ENCODE measurements around the gene RBL2.

The RBL2 gene

GRCh38 chr16:53480394-53480793 lies 46.1 kb downstream of the RBL2 start:
- H3K9me3 Mint-ChIP-seq: peaks cover 5% of the 10 kb centered on the region
- peaks cover 56% of the 10 kb centered on the region for H3K36me3 Mint-ChIP-seq
- H3K27ac Mint-ChIP-seq: no peak overlapping the region
- ATAC-seq (ENCODE audit: low read depth): no peak
- no peaks in the 10 kb centered on the region for H3K27me3 Mint-ChIP-seq
- peaks cover 2% of the 10 kb centered on the region for H3K4me1 Mint-ChIP-seq
- no peak overlapping the region for H3K4me3 Mint-ChIP-seq
- DNase-seq (ENCODE audit: low spot score in 2 of 2): no peak

GRCh38 chr16:53482123-53482522 lies 47.9 kb downstream of the RBL2 start:
- H3K27me3 Mint-ChIP-seq: no peaks in the 10 kb centered on the region
- H3K4me3 Mint-ChIP-seq: no peak overlapping the region
- peaks cover 2% of the 10 kb centered on the region for H3K4me1 Mint-ChIP-seq
- H3K27ac Mint-ChIP-seq: peak overlapping the region; percentile 55
- ATAC-seq (ENCODE audit: low read depth): no peak
- no peak for DNase-seq (ENCODE audit: low spot score in 2 of 2)
- peaks cover 60% of the 10 kb centered on the region for H3K36me3 Mint-ChIP-seq
- H3K9me3 Mint-ChIP-seq: peaks cover 5% of the 10 kb centered on the region

- Mint-ChIP-seq H3K4me3 (no peak overlapping the region), H3K9me3 (peaks cover 3% of the 10 kb centered on the region), H3K27me3 (no peaks in the 10 kb centered on the region), H3K36me3 (peaks cover 60% of the 10 kb centered on the region), H3K4me1 (peaks cover 2% of the 10 kb centered on the region), H3K27ac (no peak overlapping the region)
- no peak for DNase-seq (ENCODE audit: low spot score in 2 of 2)
- no peak for ATAC-seq (ENCODE audit: low read depth)
Observed at GRCh38 chr16:53484542-53484941, 50.3 kb downstream of the RBL2 start.

- no peak overlapping the region for H3K4me3 Mint-ChIP-seq
- H3K9me3 Mint-ChIP-seq: peaks cover 3% of the 10 kb centered on the region
- DNase-seq (ENCODE audit: low spot score in 2 of 2): no peak
- no peak overlapping the region for H3K27ac Mint-ChIP-seq
- peaks cover 2% of the 10 kb centered on the region for H3K4me1 Mint-ChIP-seq
- H3K36me3 Mint-ChIP-seq: peaks cover 57% of the 10 kb centered on the region
- no peaks in the 10 kb centered on the region for H3K27me3 Mint-ChIP-seq
- no peak for ATAC-seq (ENCODE audit: low read depth)
Observed at GRCh38 chr16:53486230-53486629, 52.0 kb downstream of the RBL2 start.

GRCh38 chr16:53489755-53490154 lies 55.5 kb downstream of the RBL2 start:
- Mint-ChIP-seq H3K36me3 (peaks cover 42% of the 10 kb centered on the region), H3K9me3 (no peaks in the 10 kb centered on the region), H3K27me3 (no peaks in the 10 kb centered on the region), H3K4me1 (no peaks in the 10 kb centered on the region), H3K4me3 (no peak overlapping the region), H3K27ac (peak overlapping the region; percentile 14)
- ATAC-seq (ENCODE audit: low read depth): no peak
- no peak for DNase-seq (ENCODE audit: low spot score in 2 of 2)

GRCh38 chr16:53492503-53492902 lies 58.2 kb downstream of the RBL2 start:
- peaks cover 39% of the 10 kb centered on the region for H3K36me3 Mint-ChIP-seq
- no peaks in the 10 kb centered on the region for H3K4me1 Mint-ChIP-seq
- DNase-seq (ENCODE audit: low spot score in 2 of 2): no peak
- no peaks in the 10 kb centered on the region for H3K9me3 Mint-ChIP-seq
- H3K27ac Mint-ChIP-seq: no peak overlapping the region
- H3K27me3 Mint-ChIP-seq: no peaks in the 10 kb centered on the region
- H3K4me3 Mint-ChIP-seq: no peak overlapping the region
- ATAC-seq (ENCODE audit: low read depth): no peak

GRCh38 chr16:53494636-53495035 lies 60.4 kb downstream of the RBL2 start:
- ATAC-seq (ENCODE audit: low read depth): no peak

GRCh38 chr16:53495325-53495724 lies 61.1 kb downstream of the RBL2 start:
- H3K4me3 Mint-ChIP-seq: no peak overlapping the region

More at GRCh38 chr16:53494636-53495035, 60.4 kb downstream of the RBL2 start:
- DNase-seq (ENCODE audit: low spot score in 2 of 2): no peak
- Mint-ChIP-seq H3K4me1 (no peaks in the 10 kb centered on the region), H3K9me3 (no peaks in the 10 kb centered on the region), H3K36me3 (peaks cover 33% of the 10 kb centered on the region), H3K27me3 (no peaks in the 10 kb centered on the region), H3K27ac (no peak overlapping the region), H3K4me3 (no peak overlapping the region)

GRCh38 chr16:53498984-53499383 lies 64.7 kb downstream of the RBL2 start:
- no peak overlapping the region for H3K4me3 Mint-ChIP-seq
- ATAC-seq (ENCODE audit: low read depth) (no peak), DNase-seq (ENCODE audit: low spot score in 2 of 2) (no peak)
- peaks cover 21% of the 10 kb centered on the region for H3K36me3 Mint-ChIP-seq
- H3K27me3 Mint-ChIP-seq: no peaks in the 10 kb centered on the region
- H3K4me1 Mint-ChIP-seq: peaks cover 15% of the 10 kb centered on the region
- no peak overlapping the region for H3K27ac Mint-ChIP-seq
- H3K9me3 Mint-ChIP-seq: no peaks in the 10 kb centered on the region

More at GRCh38 chr16:53495325-53495724, 61.1 kb downstream of the RBL2 start:
- DNase-seq (ENCODE audit: low spot score in 2 of 2): no peak
- H3K27me3 Mint-ChIP-seq: no peaks in the 10 kb centered on the region
- ATAC-seq (ENCODE audit: low read depth): no peak
- H3K27ac Mint-ChIP-seq: peak overlapping the region; percentile 7
- no peaks in the 10 kb centered on the region for H3K9me3 Mint-ChIP-seq
- H3K4me1 Mint-ChIP-seq: no peaks in the 10 kb centered on the region
- peaks cover 30% of the 10 kb centered on the region for H3K36me3 Mint-ChIP-seq

GRCh38 chr16:53501216-53501859 lies 67.1 kb downstream of the RBL2 start:
- H3K4me1 Mint-ChIP-seq: peaks cover 22% of the 10 kb centered on the region
- H3K9me3 Mint-ChIP-seq: no peaks in the 10 kb centered on the region
- peaks cover 10% of the 10 kb centered on the region for H3K36me3 Mint-ChIP-seq
- no peaks in the 10 kb centered on the region for H3K27me3 Mint-ChIP-seq
- DNase-seq (ENCODE audit: low spot score in 2 of 2): no peak
- H3K4me3 Mint-ChIP-seq: peak overlapping the region; percentile 55
- no peak for ATAC-seq (ENCODE audit: low read depth)
- H3K27ac Mint-ChIP-seq: no peak overlapping the region

GRCh38 chr16:53502331-53503269 lies 68.3 kb downstream of the RBL2 start, which contains the start of gene AKTIP:
Gene AKTIP, minus strand, starts transcription at chr16:53503209. Its CDS starts 2,950 bp downstream, at chr16:53500259.
- H3K27me3 Mint-ChIP-seq: no peaks in the 10 kb centered on the region

GRCh38 chr16:53503270-53503923 lies 69.1 kb downstream of the RBL2 start:
- peak overlapping the region; percentile 86 for H3K4me3 Mint-ChIP-seq
- ATAC-seq (ENCODE audit: low read depth) (peak; percentile 88), DNase-seq (ENCODE audit: low spot score in 2 of 2) (peak; percentile 97 to 99)
- peaks cover 3% of the 10 kb centered on the region for H3K36me3 Mint-ChIP-seq
- H3K27ac Mint-ChIP-seq: peak overlapping the region; percentile 86
- H3K27me3 Mint-ChIP-seq: no peaks in the 10 kb centered on the region
- H3K9me3 Mint-ChIP-seq: no peaks in the 10 kb centered on the region
- H3K4me1 Mint-ChIP-seq: peaks cover 22% of the 10 kb centered on the region

More at GRCh38 chr16:53502331-53503269, 68.3 kb downstream of the RBL2 start, which contains the start of gene AKTIP:
- Mint-ChIP-seq H3K36me3 (peaks cover 4% of the 10 kb centered on the region), H3K27ac (peak within 1 kb of the TSS; percentile 86), H3K9me3 (no peaks in the 10 kb centered on the region), H3K4me1 (peaks cover 22% of the 10 kb centered on the region), H3K4me3 (peak within 1 kb of the TSS; percentile 92)
- DNase-seq (ENCODE audit: low spot score in 2 of 2) (peak in 1 of 2 donors; percentile 76), ATAC-seq (ENCODE audit: low read depth) (peak; percentile 31)

- Mint-ChIP-seq H3K4me1 (peaks cover 22% of the 10 kb centered on the region), H3K36me3 (peaks cover 1% of the 10 kb centered on the region), H3K9me3 (no peaks in the 10 kb centered on the region), H3K4me3 (peak overlapping the region; percentile 86), H3K27ac (peak overlapping the region; percentile 86), H3K27me3 (no peaks in the 10 kb centered on the region)
- ATAC-seq (ENCODE audit: low read depth) (no peak), DNase-seq (ENCODE audit: low spot score in 2 of 2) (peak in 1 of 2 donors; percentile 23)
Observed at GRCh38 chr16:53503991-53504663, 69.9 kb downstream of the RBL2 start.

Data from memory B cell (primary cell).